ENCODE data around the gene MACROD2.

DNA sequence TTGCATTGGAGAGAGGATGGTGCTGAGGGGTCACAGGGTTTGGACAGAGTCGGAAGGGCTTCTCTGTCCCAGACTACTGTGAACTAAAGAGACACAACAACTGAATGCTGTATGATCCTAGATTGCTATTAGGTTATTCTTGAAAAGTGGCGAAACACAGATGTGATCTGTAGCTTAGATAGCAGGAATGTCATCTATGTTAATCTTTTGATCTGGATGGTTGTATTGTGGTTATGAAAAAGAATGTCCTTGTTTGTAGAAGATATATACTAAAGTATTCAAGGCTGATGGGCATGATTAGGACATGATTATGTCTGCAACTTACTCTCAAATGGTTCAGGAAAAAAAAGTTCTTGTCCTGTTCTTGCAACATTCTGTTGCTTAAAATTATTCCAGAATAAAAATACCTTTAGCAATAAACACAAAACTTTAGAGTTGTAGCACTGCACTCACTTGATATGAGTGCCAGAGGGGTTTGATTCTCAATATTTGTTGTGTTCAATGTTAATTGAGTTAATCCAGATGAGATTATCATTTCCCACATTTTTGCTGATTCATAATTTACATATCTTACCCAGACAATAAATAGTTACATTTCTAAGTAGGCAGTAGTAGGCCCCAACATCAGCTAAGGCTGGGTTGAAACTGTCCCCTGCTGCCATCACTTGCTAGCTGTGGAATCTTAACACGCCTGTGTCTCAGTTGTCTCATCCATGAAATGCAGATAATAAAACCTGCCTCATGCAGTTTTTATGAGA lies 1932.8 kb downstream of the MACROD2 start:
- TF ChIP-seq, protein P1, sequence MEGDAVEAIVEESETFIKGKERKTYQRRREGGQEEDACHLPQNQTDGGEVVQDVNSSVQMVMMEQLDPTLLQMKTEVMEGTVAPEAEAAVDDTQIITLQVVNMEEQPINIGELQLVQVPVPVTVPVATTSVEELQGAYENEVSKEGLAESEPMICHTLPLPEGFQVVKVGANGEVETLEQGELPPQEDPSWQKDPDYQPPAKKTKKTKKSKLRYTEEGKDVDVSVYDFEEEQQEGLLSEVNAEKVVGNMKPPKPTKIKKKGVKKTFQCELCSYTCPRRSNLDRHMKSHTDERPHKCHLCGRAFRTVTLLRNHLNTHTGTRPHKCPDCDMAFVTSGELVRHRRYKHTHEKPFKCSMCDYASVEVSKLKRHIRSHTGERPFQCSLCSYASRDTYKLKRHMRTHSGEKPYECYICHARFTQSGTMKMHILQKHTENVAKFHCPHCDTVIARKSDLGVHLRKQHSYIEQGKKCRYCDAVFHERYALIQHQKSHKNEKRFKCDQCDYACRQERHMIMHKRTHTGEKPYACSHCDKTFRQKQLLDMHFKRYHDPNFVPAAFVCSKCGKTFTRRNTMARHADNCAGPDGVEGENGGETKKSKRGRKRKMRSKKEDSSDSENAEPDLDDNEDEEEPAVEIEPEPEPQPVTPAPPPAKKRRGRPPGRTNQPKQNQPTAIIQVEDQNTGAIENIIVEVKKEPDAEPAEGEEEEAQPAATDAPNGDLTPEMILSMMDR (IDR thresholded peaks at IDR 0.05) = no peak
- TF ChIP-seq POLR2AphosphoS5 (IDR thresholded peaks at IDR 0.05) (no peak), POLR2A (IDR thresholded peaks at IDR 0.05) (no peak)
